NCI-H748 treated with DMSO at 0.1 percent for 48 hours (cell line): Measurements from ENCODE around the gene PSMD6.

Experiments
- DNase-seq: peaks from one replicate; lab custom pipeline; 2025; lab: John Stamatoyannopoulos, UW

PSMD6 gene

DNA sequence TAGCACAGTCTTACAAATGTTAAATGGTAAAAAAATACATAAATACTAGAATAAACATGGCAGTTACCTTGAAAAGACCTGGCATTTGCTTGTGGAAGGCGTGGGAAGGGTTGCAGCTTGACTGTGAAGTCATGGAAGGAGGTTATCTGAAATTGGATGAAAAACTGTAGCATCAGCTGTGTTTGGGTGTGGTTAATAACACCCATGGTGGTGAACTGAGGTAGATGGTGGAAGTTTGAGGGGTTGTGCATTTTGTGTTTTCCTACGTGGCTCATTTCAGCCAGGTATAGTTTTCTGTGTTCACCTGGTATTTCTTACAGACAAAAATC is 46.5 kb downstream of the PSMD6 start:
- no peak for DNase-seq

- DNase-seq: no peak
These were observed 47.0 kb downstream of the PSMD6 start for GRCh38 chr3:63976161-63976871.

DNA sequence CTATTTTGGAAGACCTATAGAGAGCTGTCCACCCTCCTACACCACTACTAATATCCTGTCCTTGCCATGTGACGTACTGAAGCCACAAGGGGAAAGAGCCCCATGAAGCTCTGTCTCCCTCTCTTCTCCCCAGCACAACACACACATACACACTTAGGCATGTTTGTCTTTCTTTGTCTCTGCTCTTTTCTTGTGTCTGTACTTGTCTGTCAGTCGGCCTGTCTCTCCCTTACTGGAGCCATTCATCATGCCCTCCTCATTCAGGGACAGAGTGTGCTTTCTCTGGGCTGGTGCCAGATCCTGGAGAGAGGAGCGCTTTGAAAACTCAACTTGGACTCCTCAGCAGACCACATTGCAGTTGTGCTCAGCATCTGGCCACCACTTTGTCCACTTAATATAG is 47.6 kb downstream of the PSMD6 start:
- no peak for DNase-seq

DNA sequence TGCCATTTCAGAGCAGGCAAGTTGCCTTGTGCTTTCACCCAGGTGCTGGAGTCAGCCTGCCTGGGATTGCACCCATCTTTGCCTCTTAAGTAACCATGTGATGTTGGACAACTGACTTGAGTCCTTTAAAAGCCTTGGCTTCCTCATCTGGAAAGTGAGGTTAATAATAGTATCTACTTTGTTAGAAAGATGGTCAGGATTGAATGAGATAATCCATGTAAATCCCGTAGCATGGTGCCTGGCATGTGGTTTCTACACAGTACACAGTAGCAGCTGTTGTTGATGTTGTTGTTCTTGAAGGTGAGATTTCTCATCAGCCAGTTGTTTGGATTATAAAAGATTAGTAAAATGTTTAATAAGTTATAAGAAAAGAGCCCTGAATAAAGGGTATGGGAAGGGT is 48.8 kb downstream of the PSMD6 start:
- DNase-seq: no peak

- no peak for DNase-seq
These were observed 49.9 kb downstream of the PSMD6 start for GRCh38 chr3:63973406-63973805.

- DNase-seq: no peak
These were observed 50.3 kb downstream of the PSMD6 start for GRCh38 chr3:63972987-63973386.

DNA sequence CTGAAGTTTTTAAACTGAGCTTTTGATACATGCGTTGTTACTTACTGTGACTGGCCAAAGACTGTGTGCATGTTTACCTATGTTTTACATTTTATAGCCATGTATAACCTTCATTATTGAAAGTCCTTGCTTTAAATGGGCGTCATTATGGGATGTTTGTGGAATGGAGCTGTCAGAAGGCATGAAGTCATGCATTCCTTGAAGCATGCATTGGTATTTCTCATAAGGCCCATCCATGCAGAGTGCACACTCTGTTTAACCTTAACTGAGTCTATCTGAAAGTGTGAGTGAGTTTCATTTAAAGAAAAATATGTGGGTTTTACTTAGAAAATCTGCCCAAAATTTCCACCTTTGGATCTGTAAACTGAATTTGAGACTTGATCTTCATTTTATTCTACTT is 51.1 kb downstream of the PSMD6 start:
- no peak for DNase-seq

GRCh38 chr3:63970631-63971475 is 52.4 kb downstream of the PSMD6 start:
- no peak for DNase-seq

- DNase-seq: no peak
These were observed 53.4 kb downstream of the PSMD6 start for GRCh38 chr3:63969876-63970275.

- DNase-seq: no peak
These were observed 54.5 kb downstream of the PSMD6 start for GRCh38 chr3:63968612-63969350.

- DNase-seq: no peak
These were observed 55.4 kb downstream of the PSMD6 start for GRCh38 chr3:63967675-63968611.

- DNase-seq: no peak
These were observed 56.4 kb downstream of the PSMD6 start for GRCh38 chr3:63966871-63967270.

DNA sequence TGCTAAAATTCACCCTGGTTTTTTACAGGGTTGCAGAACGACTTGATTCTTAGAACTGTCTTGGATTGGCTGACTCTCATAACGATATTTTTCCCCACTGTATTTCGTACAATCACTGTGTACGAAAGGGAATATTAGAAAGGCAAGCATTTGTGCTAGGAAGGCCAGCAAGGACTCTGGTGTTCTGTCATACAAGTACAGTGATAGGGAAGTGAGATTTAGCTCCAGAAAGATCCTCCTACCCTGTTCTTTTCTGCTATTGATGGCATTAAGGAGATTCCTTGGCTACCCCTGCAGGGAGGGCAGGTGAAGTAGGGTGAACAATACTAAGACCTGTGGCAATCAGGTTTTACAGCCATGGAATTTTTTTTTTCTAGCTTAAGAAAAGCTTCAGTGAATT is 57.3 kb downstream of the PSMD6 start:
- DNase-seq: no peak

DNA sequence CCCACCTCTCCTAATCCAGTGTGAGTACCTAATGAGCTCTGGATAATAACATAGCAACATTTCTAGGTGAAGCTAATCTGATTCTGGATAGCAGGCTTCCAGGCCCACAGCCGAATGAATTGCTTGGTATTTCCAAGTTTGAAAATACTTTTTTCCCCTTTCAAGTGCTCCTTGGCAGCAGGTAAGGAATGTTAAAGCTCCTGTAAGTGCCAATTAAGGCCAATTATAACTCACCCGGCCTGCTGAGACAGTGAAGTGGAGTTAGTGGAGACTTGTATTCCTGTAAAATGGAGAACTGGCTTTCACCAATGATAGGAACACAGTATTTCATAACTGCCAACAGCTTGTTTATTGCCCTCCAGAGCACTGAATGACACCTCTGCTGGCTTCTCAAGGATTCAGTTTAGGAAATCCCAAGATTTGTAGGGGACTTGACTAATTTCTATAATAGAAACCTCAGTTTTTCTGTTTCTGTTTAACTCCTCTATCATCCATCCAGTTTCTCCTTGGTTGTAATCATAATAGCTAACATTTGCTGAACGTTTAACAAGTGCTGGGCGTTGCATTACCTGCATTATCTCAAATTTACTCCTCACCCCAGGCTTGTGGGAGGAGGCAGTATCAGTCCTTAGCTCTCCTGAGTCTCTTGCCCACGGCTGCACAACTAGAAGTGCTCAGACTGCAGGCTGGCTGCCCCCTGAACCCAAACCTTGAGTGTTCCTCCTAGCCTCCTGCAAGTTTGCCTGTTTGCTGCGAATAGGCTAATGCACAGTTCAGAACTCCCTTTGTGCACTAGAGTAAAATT is 58.4 kb downstream of the PSMD6 start:
- DNase-seq: no peak

DNA sequence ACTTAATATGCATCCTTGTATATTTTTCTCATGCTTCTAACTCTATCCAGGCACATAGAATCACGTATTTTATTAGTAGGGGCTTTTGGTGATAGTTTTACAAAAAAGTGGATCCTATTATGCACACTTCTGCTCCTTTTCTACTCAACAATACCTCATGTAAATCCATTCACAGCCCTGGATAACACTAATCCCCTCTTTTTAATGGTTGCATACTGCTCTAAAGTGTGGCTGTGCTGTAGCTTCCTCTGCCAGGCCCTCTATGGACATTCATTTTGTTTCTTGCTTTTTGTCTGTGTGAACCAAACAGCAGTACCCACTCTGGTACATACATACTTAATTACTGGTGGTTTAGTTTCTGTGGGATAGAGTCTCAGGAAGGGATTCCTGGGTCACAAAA is 59.8 kb downstream of the PSMD6 start:
- DNase-seq: no peak

GRCh38 chr3:63961891-63962290 is 61.4 kb downstream of the PSMD6 start:
- peak; percentile 64 for DNase-seq
